Measurements from ENCODE around the gene CAMK1D. TPM values are rescaled to one million over a fixed set of nuclear protein-coding genes. Genes with fewer than 3 reads are reported as not detected.

CAMK1D gene
- total and polyA plus RNA-seq, 8 donors: 1.4 to 26.9 (median 3.9) TPM

- WGBS, 5 donors: 50 to 58% (median 53%) methylated on average over 4 of the region's 4 CpGs
- TF ChIP-seq POLR2A (IDR thresholded peaks at IDR 0.05) (no peak), POLR2AphosphoS5 (IDR thresholded peaks at IDR 0.05) (no peak), EP300 (IDR thresholded peaks at IDR 0.05) (no peak)
- TF ChIP-seq, protein P1, sequence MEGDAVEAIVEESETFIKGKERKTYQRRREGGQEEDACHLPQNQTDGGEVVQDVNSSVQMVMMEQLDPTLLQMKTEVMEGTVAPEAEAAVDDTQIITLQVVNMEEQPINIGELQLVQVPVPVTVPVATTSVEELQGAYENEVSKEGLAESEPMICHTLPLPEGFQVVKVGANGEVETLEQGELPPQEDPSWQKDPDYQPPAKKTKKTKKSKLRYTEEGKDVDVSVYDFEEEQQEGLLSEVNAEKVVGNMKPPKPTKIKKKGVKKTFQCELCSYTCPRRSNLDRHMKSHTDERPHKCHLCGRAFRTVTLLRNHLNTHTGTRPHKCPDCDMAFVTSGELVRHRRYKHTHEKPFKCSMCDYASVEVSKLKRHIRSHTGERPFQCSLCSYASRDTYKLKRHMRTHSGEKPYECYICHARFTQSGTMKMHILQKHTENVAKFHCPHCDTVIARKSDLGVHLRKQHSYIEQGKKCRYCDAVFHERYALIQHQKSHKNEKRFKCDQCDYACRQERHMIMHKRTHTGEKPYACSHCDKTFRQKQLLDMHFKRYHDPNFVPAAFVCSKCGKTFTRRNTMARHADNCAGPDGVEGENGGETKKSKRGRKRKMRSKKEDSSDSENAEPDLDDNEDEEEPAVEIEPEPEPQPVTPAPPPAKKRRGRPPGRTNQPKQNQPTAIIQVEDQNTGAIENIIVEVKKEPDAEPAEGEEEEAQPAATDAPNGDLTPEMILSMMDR (IDR thresholded peaks at IDR 0.05): no peak
- Histone ChIP-seq H3K4me1 (peaks cover 6 to 56% (median 44%) of the 10 kb centered on the region in 4 donors), H3K36me3 (no peaks in the 10 kb centered on the region), H3K27me3 (no peaks in the 10 kb centered on the region), H3K9me3 (no peaks in the 10 kb centered on the region), H3K4me3 (no peak overlapping the region), H3K27ac (peak overlapping the region in 4 of 5 donors; percentile 75 to 78 (median 75))
- intact Hi-C loops (cut with DNase I; ENCODE audit: low total_unique reads): no loop called here
- no peak for DNase-seq
These were observed 360.2 kb downstream of the CAMK1D start for GRCh38 chr10:12709521-12709963.

DNA sequence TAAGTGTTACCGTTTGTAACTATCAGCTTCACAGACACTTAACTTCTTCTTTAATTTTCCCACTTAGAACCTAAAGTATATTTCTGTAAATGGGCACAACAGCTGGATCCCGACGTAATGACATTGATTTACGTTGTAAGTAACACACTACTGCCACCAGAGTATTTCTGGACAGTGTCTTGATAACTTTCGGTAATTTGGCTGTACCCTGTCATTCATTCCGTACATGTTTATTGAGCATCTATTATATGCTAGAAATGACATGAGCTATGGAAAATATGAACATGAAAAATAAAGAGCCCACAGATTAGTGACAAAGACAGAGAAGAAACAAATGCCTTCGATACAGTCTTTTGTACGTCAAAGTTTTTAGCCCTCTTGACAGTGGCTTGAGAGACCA is 360.8 kb downstream of the CAMK1D start:
- Histone ChIP-seq H3K27me3 (no peaks in the 10 kb centered on the region), H3K4me1 (peaks cover 6 to 56% (median 42%) of the 10 kb centered on the region in 4 donors), H3K36me3 (no peaks in the 10 kb centered on the region), H3K4me3 (no peak overlapping the region), H3K27ac (peak overlapping the region in 3 of 5 donors; percentile 75 to 78 (median 75)), H3K9me3 (no peaks in the 10 kb centered on the region)
- no peak for DNase-seq
- 85 to 93% (median 90%) methylated on average over 8 of the region's 8 CpGs for WGBS, 5 donors
- intact Hi-C loops (cut with DNase I; ENCODE audit: low total_unique reads): loop anchor here (10.0 kb wide), 1 partner anchor 445 kb away; no protein-coding TSS in a partner anchor
- TF ChIP-seq POLR2A (IDR thresholded peaks at IDR 0.05): no peak
- TF ChIP-seq, protein P1 (IDR thresholded peaks at IDR 0.05): no peak
- TF ChIP-seq EP300 (IDR thresholded peaks at IDR 0.05): no peak
- no peak for TF ChIP-seq POLR2AphosphoS5 (IDR thresholded peaks at IDR 0.05)

DNA sequence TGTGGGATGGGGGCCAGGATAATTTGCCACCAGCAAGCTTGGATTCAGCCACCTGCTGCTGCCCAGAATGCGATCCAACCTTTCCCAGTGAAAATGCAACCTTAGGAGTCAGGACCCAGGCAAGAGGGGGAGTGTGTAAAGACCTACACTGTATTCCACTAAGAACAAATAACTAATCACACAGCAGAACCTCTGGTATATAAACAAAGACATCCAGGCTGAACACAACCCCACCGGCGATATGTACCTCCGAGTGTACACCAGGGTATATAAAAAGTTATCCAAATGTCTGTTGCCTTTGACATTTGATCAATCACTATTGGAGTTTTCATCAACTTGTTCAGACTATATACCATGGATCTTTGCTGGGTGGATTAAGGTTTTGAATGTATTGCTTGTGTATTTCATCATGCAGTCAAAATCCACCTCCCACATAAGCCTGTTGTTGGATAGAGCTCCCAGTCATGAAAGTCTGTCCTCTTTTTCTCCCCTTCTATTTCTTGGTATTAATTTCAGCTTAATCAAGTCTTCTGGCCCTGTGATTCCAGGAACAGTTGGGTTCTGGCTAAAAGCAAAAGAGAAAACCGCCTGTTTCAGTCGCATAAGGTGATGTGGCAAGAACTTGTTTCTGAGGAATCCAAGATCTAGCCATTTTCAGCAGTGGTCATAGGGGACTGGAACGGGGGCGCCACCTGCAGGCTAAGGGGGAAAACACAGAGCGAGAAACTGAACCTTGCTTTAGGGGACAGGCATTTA is 361.4 kb downstream of the CAMK1D start:
- Histone ChIP-seq H3K4me3 (no peak overlapping the region), H3K9me3 (no peaks in the 10 kb centered on the region), H3K36me3 (no peaks in the 10 kb centered on the region), H3K4me1 (peaks cover 6 to 56% (median 42%) of the 10 kb centered on the region in 4 donors), H3K27me3 (no peaks in the 10 kb centered on the region), H3K27ac (peak overlapping the region in 3 of 5 donors; percentile 8 to 78 (median 55))
- DNase-seq: peak; percentile 75 to 91
- TF ChIP-seq POLR2AphosphoS5 (IDR thresholded peaks at IDR 0.05) (peak in 2 of 3 donors; percentile 16 to 57), POLR2A (IDR thresholded peaks at IDR 0.05) (no peak)
- TF ChIP-seq, protein P1 (IDR thresholded peaks at IDR 0.05): peak in 5 of 7 experiments; percentile 81 to 85 (median 84)
- intact Hi-C loops (cut with DNase I; ENCODE audit: low total_unique reads): loop anchor here (10.0 kb wide), 1 partner anchor 446 kb away; no protein-coding TSS in a partner anchor
- 37 to 45% (median 43%) methylated on average over 9 of the region's 9 CpGs for WGBS, 5 donors

DNA sequence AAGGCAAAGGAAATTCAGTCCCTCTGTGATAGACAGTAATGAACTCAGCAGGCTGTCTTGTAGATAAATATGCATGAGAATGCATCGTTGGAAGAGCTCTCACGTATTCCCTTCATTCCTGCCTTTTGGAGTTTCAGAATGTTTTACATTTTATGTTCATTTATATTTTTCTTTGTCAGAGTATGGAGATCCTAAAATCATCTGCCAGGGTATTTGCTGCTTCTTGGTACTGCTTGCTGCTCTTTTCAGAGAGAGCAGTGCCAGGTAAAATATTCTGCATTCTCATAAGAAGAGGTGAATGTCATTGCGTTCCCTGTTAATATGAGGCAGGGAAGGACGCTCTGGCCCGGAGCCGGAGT is 362.0 kb downstream of the CAMK1D start:
- DNase-seq: no peak
- H3K27me3 ChIP-seq: no peaks in the 10 kb centered on the region
- intact Hi-C loops (cut with DNase I; ENCODE audit: low total_unique reads): loop anchor here (10.0 kb wide), 1 partner anchor 447 kb away; no protein-coding TSS in a partner anchor
- peak overlapping the region in 1 of 5 donors; percentile 55 for H3K27ac ChIP-seq
- TF ChIP-seq, protein P1 (IDR thresholded peaks at IDR 0.05): peak in 1 of 7 experiments; percentile 8
- TF ChIP-seq POLR2A (IDR thresholded peaks at IDR 0.05): no peak
- WGBS, 5 donors: 68 to 71% (median 69%) methylated on average over 6 of the region's 6 CpGs
- no peaks in the 10 kb centered on the region for H3K9me3 ChIP-seq
- H3K4me3 ChIP-seq: no peak overlapping the region
- H3K4me1 ChIP-seq: peaks cover 6 to 50% (median 41%) of the 10 kb centered on the region in 4 donors
- no peaks in the 10 kb centered on the region for H3K36me3 ChIP-seq

Data from stomach (tissue), 9 donors.